Panc1 (cell line): ENCODE results near the gene DTX3.

ENCODE experiments used
- CTCF ChIP-seq: fragments of 450-650 bp; IDR thresholded peaks from 2 replicates; pipeline ENCODE4 v1.5.1; 2017; ENCODE audit warnings: mild to moderate bottlenecking
- POLR2AphosphoS5 ChIP-seq: IDR thresholded peaks from 2 replicates; pipeline ENCODE4 v1.6.1; 2012; ENCODE audit warnings: mild to moderate bottlenecking, low read depth, low read length, moderate library complexity
- REST ChIP-seq, 2 experiments: IDR thresholded peaks; 2 replicates each; pipeline ENCODE4 v1.6.1; 2011 to 2012; ENCODE audit warnings: low read depth in 2 of 2, control low read depth in 1 of 2, low read length in 1 of 2, mild to moderate bottlenecking in 1 of 2, moderate library complexity in 1 of 2; ENCODE audit not compliant: insufficient read depth in 1 of 2
- SIN3A ChIP-seq: IDR thresholded peaks from 2 replicates; pipeline ENCODE4 v1.6.1; 2012; ENCODE audit warnings: low read depth, mild to moderate bottlenecking, low read length, moderate library complexity, borderline replicate concordance; ENCODE audit not compliant: insufficient read depth

GRCh38 chr12:57623811-57624390 lies 19.3 kb downstream of the DTX3 start:
- TF ChIP-seq POLR2AphosphoS5 (no peak; the same call in 1 of the 2 replicates), CTCF (no peak), REST (IDR thresholded peaks at IDR 0.05; ENCODE audit: insufficient read depth in 1 of 2, low read depth in 2 of 2, low read length in 1 of 2) (no peak), SIN3A (no peak)
